K562 (cell line): ENCODE data around the gene ZFP36. TPM values are rescaled to one million over a fixed set of nuclear protein-coding genes. Genes with fewer than 3 reads are reported as not detected.

Experiments used
- ATF7 ChIP-seq: fragments of 450-650 bp; IDR thresholded peaks from 2 replicates; pipeline ENCODE4 v1.7.1; 2014; ENCODE audit warnings: mild to moderate bottlenecking, moderate library complexity
- CEBPB ChIP-seq: fragments of 450-650 bp; IDR thresholded peaks from 2 replicates; pipeline ENCODE4 v1.6.1; 2016; ENCODE audit warnings: missing genetic modification characterization, missing compliant biosample characterization
- CREB1 ChIP-seq, 2 experiments: sonication (generic) in 1 of 2; formaldehyde crosslinking in 1 of 2; IDR thresholded peaks; 2 replicates each; pipeline versions ENCODE4 v1.6.1 to v1.8.0; 2012 to 2022; ENCODE audit warnings: inconsistent platforms in 1 of 2, mild to moderate bottlenecking in 1 of 2, missing genetic modification reagents in 1 of 2, moderate library complexity in 1 of 2
- ELF2 ChIP-seq: fragments of 250-450 bp; sonication (Bioruptor Pico); IDR thresholded peaks from 2 replicates; pipeline ENCODE4 v1.5.0; 2021; ENCODE audit warnings: mild to moderate bottlenecking
- PHF8 ChIP-seq: fragments of 200-600 bp; sonication (generic); IDR thresholded peaks from 2 replicates; pipeline ENCODE4 v1.6.1; 2012; ENCODE audit warnings: mixed run types, mild to moderate bottlenecking, inconsistent platforms, low read length, moderate library complexity, borderline replicate concordance
- POLR2AphosphoS5 ChIP-seq: IDR thresholded peaks from 2 replicates; pipeline ENCODE4 v1.6.1; 2011; ENCODE audit warnings: mild to moderate bottlenecking, low read depth, low read length, moderate library complexity; ENCODE audit not compliant: control insufficient read depth, insufficient read depth
- PRPF4 ChIP-seq: fragments of 200-400 bp; formaldehyde crosslinking; IDR thresholded peaks from one replicate; pipeline ENCODE4 v1.6.1; 2017; ENCODE audit warnings: low read length, low read depth, mild to moderate bottlenecking; ENCODE audit not compliant: insufficient read depth, poor library complexity, severe bottlenecking
- SP1 ChIP-seq: sonication (generic); formaldehyde crosslinking; IDR thresholded peaks from 2 replicates; pipeline ENCODE4 v1.8.1; 2022; ENCODE audit warnings: mild to moderate bottlenecking, missing genetic modification reagents
- TAF7 ChIP-seq: fragments of 450-650 bp; IDR thresholded peaks from 2 replicates; pipeline ENCODE4 v1.6.1; 2016; ENCODE audit warnings: missing genetic modification characterization, missing compliant biosample characterization
- polyA plus RNA-seq, 8 experiments: library from polyadenylated mRNA; depleted of rRNA in 4 of 8; stranded (reverse) in 5 of 8; unstranded in 3 of 8; fragments of >200 nt; fragmentation: Nextera tagmentation in 2 of 8; fragmentation: Illumina TruSeq in 1 of 8; extraction: Ambion mirVana in 2 of 8; extraction: Trizol in 1 of 8; gene quantifications; 2 replicates each; pipeline versions ENCODE4 v1.2.1 to v1.2.3, GENCODE V29; 2011 to 2014; ENCODE audit warnings: inconsistent platforms in 1 of 8, missing spikeins in 1 of 8
- total RNA-seq, 7 experiments: library from RNA; depleted of rRNA in 6 of 7; stranded (reverse); fragments of >200 nt in 6 of 7; fragmentation: Illumina TruSeq in 2 of 7; extraction: Trizol in 2 of 7; gene quantifications; 2 replicates each; pipeline versions ENCODE4 v1.2.1 to v1.2.3, GENCODE V29; 2011 to 2021; ENCODE audit warnings: low replicate concordance in 1 of 7
- TF ChIP-seq, protein P1 (sequence below), 3 experiments: fragments of 200-800 bp in 1 of 3; fragments of 250-450 bp in 1 of 3; fragments of 450-650 bp in 1 of 3; sonication (Bioruptor Pico) in 1 of 3; sonication (Bioruptor generic) in 1 of 3; formaldehyde crosslinking in 1 of 3; IDR thresholded peaks; 2 replicates each; pipeline versions ENCODE4 v1.6.1 to v1.8.0; 2016 to 2022; ENCODE audit warnings: mild to moderate bottlenecking in 2 of 3, missing genetic modification characterization in 2 of 3, missing compliant biosample characterization in 1 of 3, moderate library complexity in 1 of 3
- TF ChIP-seq, protein P2 (sequence below), 3 experiments: IDR thresholded peaks in 2 of 3; conservative IDR thresholded peaks in 1 of 3; 2 replicates each; pipeline ENCODE4 v1.5.1; 2011 to 2012; ENCODE audit warnings: low read length in 3 of 3, mild to moderate bottlenecking in 3 of 3, control low read depth in 2 of 3, improper control_type of control experiment in 1 of 3, inconsistent platforms in 1 of 3, low read depth in 1 of 3, mixed read lengths in 1 of 3, moderate library complexity in 1 of 3; ENCODE audit not compliant: insufficient read depth in 2 of 3
- TF ChIP-seq, protein P3 (sequence below): fragments of 250-450 bp; sonication (Bioruptor Pico); IDR thresholded peaks from 2 replicates; pipeline ENCODE4 v1.5.0; 2021; ENCODE audit warnings: mild to moderate bottlenecking, borderline replicate concordance
- TF ChIP-seq, protein P4 (sequence below): fragments of 250-450 bp; sonication (Bioruptor Pico); IDR thresholded peaks from 2 replicates; pipeline ENCODE4 v1.8.0; 2022; ENCODE audit warnings: moderate library complexity, mild to moderate bottlenecking, inconsistent platforms
- TF ChIP-seq, protein P5 (sequence below): fragments of 450-650 bp; formaldehyde crosslinking; IDR thresholded peaks from 2 replicates; pipeline ENCODE4 v1.4.0; 2020; ENCODE audit warnings: mild to moderate bottlenecking, moderate library complexity

ZFP36 gene
- total and polyA plus RNA-seq, 9 of the 15 experiments (the other 6 are each of a cell fraction or from before 2014, with no cell fraction given) = 1.0 to 20.1 (median 3.5) TPM

DNA sequence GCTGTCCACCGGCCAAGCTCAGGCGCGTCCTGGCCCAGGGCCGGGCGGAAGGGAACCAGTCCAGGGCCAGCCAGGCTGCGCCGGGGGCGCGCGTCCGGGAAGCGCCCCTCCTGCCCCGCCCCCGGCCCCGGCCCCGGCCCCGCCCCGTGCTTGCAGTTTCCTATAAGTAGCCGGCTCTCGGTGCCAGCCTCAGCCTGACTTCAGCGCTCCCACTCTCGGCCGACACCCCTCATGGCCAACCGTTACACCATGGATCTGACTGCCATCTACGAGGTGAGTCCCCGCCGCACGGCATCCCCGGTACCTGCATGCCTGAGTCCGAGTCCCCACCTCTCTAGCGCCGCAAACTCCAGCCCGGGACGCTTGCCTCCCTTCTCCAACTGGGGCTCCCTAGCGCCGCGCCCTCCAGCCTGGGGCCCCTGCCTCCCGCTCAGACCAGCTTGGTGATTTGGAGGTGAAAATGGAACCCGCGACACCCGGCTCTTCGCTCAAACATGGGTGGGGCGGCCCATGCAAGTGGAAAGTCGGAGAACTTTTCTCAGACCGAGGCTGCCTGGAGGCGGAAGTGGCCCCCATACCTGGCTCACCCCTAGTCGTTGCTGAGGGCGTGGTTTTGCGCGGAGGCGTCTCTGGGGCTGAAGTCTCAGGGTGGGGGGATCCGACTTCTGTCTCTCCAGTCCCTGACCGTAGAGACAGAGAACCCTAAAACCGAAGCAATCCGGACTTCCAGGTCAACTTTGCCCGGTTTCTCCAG lies at the start of gene ZFP36 (continued):
- TF ChIP-seq, protein P1, sequence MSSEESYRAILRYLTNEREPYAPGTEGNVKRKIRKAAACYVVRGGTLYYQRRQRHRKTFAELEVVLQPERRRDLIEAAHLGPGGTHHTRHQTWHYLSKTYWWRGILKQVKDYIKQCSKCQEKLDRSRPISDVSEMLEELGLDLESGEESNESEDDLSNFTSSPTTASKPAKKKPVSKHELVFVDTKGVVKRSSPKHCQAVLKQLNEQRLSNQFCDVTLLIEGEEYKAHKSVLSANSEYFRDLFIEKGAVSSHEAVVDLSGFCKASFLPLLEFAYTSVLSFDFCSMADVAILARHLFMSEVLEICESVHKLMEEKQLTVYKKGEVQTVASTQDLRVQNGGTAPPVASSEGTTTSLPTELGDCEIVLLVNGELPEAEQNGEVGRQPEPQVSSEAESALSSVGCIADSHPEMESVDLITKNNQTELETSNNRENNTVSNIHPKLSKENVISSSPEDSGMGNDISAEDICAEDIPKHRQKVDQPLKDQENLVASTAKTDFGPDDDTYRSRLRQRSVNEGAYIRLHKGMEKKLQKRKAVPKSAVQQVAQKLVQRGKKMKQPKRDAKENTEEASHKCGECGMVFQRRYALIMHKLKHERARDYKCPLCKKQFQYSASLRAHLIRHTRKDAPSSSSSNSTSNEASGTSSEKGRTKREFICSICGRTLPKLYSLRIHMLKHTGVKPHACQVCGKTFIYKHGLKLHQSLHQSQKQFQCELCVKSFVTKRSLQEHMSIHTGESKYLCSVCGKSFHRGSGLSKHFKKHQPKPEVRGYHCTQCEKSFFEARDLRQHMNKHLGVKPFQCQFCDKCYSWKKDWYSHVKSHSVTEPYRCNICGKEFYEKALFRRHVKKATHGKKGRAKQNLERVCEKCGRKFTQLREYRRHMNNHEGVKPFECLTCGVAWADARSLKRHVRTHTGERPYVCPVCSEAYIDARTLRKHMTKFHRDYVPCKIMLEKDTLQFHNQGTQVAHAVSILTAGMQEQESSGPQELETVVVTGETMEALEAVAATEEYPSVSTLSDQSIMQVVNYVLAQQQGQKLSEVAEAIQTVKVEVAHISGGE (CRISPR knock-in tag; IDR thresholded peaks at IDR 0.05) = peak in 1 of 3 experiments; percentile 76; a peak in 2 of 6 replicates
- peak; percentile 65; the same call in 1 of the 2 replicates for TF ChIP-seq ELF2 (CRISPR knock-in tag)
- TF ChIP-seq CEBPB (tag) = no peak
- TF ChIP-seq CREB1 (IDR thresholded peaks at IDR 0.05) = peak; percentile 39
- no peak for TF ChIP-seq CREB1 (CRISPR knock-in tag; IDR thresholded peaks at IDR 0.05)
- TF ChIP-seq, protein P2, sequence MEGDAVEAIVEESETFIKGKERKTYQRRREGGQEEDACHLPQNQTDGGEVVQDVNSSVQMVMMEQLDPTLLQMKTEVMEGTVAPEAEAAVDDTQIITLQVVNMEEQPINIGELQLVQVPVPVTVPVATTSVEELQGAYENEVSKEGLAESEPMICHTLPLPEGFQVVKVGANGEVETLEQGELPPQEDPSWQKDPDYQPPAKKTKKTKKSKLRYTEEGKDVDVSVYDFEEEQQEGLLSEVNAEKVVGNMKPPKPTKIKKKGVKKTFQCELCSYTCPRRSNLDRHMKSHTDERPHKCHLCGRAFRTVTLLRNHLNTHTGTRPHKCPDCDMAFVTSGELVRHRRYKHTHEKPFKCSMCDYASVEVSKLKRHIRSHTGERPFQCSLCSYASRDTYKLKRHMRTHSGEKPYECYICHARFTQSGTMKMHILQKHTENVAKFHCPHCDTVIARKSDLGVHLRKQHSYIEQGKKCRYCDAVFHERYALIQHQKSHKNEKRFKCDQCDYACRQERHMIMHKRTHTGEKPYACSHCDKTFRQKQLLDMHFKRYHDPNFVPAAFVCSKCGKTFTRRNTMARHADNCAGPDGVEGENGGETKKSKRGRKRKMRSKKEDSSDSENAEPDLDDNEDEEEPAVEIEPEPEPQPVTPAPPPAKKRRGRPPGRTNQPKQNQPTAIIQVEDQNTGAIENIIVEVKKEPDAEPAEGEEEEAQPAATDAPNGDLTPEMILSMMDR (IDR thresholded peaks at IDR 0.05 in 2 of 3, conservative IDR thresholded peaks at IDR 0.05 in 1 of 3; ENCODE audit: insufficient read depth in 2 of 3, low read depth in 1 of 3, low read length in 3 of 3) = peak in 2 of 3 experiments; percentile 4 to 27; a peak in 1 of 6 replicates
- TF ChIP-seq, protein P3, sequence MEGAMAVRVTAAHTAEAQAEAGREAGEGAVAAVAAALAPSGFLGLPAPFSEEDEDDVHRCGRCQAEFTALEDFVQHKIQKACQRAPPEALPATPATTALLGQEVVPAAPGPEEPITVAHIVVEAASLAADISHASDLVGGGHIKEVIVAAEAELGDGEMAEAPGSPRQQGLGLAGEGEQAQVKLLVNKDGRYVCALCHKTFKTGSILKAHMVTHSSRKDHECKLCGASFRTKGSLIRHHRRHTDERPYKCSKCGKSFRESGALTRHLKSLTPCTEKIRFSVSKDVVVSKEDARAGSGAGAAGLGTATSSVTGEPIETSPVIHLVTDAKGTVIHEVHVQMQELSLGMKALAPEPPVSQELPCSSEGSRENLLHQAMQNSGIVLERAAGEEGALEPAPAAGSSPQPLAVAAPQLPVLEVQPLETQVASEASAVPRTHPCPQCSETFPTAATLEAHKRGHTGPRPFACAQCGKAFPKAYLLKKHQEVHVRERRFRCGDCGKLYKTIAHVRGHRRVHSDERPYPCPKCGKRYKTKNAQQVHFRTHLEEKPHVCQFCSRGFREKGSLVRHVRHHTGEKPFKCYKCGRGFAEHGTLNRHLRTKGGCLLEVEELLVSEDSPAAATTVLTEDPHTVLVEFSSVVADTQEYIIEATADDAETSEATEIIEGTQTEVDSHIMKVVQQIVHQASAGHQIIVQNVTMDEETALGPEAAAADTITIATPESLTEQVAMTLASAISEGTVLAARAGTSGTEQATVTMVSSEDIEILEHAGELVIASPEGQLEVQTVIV (CRISPR knock-in tag) = no peak
- peak; percentile 74 for TF ChIP-seq PRPF4
- peak; percentile 89; the same call in 1 of the 2 replicates for TF ChIP-seq PHF8
- peak; percentile 63 for TF ChIP-seq SP1 (CRISPR knock-in tag)
- peak; percentile 98 for TF ChIP-seq POLR2AphosphoS5
- TF ChIP-seq TAF7 (tag) = peak; percentile 49; the same call in 1 of the 2 replicates
- TF ChIP-seq ATF7 = peak; percentile 40
- TF ChIP-seq, protein P4, sequence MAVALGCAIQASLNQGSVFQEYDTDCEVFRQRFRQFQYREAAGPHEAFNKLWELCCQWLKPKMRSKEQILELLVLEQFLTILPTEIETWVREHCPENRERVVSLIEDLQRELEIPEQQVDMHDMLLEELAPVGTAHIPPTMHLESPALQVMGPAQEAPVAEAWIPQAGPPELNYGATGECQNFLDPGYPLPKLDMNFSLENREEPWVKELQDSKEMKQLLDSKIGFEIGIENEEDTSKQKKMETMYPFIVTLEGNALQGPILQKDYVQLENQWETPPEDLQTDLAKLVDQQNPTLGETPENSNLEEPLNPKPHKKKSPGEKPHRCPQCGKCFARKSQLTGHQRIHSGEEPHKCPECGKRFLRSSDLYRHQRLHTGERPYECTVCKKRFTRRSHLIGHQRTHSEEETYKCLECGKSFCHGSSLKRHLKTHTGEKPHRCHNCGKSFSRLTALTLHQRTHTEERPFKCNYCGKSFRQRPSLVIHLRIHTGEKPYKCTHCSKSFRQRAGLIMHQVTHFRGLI (CRISPR knock-in tag) = no peak
- TF ChIP-seq, protein P5, sequence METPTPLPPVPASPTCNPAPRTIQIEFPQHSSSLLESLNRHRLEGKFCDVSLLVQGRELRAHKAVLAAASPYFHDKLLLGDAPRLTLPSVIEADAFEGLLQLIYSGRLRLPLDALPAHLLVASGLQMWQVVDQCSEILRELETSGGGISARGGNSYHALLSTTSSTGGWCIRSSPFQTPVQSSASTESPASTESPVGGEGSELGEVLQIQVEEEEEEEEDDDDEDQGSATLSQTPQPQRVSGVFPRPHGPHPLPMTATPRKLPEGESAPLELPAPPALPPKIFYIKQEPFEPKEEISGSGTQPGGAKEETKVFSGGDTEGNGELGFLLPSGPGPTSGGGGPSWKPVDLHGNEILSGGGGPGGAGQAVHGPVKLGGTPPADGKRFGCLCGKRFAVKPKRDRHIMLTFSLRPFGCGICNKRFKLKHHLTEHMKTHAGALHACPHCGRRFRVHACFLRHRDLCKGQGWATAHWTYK (CRISPR knock-in tag) = peak; percentile 84; the same call in 1 of the 2 replicates
